Loucy (cell line): ENCODE measurements around the gene MAGEF1.

Experiments
- EZH2phosphoT487 ChIP-seq: fragments of 200-600 bp; IDR thresholded peaks from 2 replicates; pipeline ENCODE4 v1.6.1; 2018; ENCODE audit warnings: antibody characterized with exemption, mild to moderate bottlenecking, moderate library complexity, borderline replicate concordance
- TF ChIP-seq, protein P1 (sequence below): fragments of 200-600 bp; sonication (generic); conservative IDR thresholded peaks from 2 replicates; pipeline ENCODE4 v1.5.1; 2014; ENCODE audit warnings: mild to moderate bottlenecking, antibody characterized with exemption, low read length

DNA sequence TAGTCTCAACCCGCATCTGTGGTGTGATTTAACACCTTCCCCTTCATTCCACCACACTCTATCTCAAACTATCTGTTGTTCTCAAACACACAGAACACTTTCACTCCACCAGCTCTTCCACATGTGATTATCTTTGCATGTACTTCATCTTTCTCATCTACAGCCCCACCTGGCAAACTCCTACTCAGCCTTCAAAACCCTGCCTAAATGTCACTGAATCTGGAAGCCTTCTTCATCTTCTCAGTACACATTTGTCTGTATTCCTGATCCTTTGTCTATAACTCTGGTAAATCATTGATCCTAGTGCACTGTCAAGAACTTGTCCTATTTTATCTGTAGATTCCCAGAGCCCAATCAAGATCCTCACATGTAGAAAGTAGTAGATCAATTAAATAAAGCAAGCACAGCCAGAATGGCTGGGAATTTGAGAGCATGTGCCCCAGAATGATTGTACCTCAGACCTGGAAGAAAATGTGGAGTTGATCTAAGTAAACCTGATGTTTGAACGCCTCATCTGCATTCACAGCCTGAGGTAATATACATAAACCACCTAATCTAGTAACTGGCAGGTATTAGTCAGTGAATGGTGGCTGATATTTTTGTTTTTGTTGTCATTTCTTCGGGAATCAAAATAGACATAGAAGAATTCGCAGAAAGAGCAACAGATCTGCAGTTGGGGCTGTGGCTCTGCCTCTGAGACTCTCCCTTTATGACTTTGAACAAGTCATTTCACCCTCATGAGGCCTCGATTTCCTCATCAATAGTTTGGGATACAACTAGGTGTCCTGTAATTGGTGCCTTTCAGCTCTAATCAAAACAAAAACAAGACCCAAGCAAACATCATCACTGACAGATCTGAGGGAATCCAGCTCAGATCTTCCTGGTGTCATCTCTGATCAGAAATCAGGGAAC is 28.0 kb upstream of the MAGEF1 start:
- TF ChIP-seq, protein P1, sequence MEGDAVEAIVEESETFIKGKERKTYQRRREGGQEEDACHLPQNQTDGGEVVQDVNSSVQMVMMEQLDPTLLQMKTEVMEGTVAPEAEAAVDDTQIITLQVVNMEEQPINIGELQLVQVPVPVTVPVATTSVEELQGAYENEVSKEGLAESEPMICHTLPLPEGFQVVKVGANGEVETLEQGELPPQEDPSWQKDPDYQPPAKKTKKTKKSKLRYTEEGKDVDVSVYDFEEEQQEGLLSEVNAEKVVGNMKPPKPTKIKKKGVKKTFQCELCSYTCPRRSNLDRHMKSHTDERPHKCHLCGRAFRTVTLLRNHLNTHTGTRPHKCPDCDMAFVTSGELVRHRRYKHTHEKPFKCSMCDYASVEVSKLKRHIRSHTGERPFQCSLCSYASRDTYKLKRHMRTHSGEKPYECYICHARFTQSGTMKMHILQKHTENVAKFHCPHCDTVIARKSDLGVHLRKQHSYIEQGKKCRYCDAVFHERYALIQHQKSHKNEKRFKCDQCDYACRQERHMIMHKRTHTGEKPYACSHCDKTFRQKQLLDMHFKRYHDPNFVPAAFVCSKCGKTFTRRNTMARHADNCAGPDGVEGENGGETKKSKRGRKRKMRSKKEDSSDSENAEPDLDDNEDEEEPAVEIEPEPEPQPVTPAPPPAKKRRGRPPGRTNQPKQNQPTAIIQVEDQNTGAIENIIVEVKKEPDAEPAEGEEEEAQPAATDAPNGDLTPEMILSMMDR, result no peak
- TF ChIP-seq EZH2phosphoT487, result no peak
